ENCODE data around the gene PLEKHA1.

- no peak for TF ChIP-seq SPI1 (IDR thresholded peaks at IDR 0.05; ENCODE audit: low read depth, low read length)
- TF ChIP-seq TAF1 (IDR thresholded peaks at IDR 0.05; ENCODE audit: low read depth, low read length) = no peak
- no peak for TF ChIP-seq POLR2A (IDR thresholded peaks at IDR 0.05; ENCODE audit: low read depth, low read length)
- no peak for TF ChIP-seq POLR2AphosphoS5 (IDR thresholded peaks at IDR 0.05; ENCODE audit: low read depth, low read length)
Measured at GRCh38 chr10:122354383-122354782, 20.1 kb upstream of the PLEKHA1 start.

Measured in GM12891 (cell line).